Measurements from ENCODE around the gene CYP1B1.
"Not testable (repeated sequence)": the region's sequence is repeated elsewhere in the genome, so short reads cannot be mapped to it uniquely, and the experiment has no call there.

The CYP1B1 gene

GRCh38 chr2:38098421-38099098 is 22.6 kb upstream of the CYP1B1 start:
- DNase-seq: no peak

GRCh38 chr2:38097988-38098385 is 22.0 kb upstream of the CYP1B1 start:
- no peak for DNase-seq

DNA sequence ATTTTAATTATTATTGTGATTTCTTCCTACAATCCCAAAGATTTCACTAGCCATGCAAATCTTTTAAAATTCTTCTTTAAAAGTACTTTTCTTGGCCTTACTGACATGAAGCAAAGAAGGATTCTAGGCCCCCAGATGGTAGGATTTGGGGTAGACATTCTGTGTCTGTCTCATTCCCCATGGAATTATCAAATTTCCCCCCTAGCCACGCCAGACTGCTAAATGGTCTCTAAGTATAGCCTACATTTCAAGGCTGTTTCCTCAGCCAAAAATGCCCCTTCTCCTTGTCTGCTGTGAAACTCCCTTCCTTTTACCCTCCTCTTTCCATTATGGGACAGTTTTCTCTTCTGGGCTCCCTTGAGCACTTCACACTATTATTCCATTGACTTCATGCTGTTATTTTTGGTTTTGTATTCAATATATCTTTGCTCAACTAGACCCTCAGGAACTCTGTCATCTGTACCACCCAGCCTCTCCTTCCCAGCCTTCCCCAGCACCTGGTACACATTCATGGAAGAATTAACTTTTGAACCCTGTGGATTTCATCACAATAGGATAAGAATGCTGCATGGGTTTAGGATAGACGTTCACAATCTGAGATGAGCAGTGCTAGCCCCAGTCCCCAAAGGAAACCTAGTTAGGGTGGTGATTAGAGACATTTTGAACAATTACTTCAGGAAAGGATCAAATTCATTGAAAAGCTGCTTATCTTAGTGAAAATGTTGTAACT is 21.5 kb upstream of the CYP1B1 start:
- no peak for DNase-seq

DNA sequence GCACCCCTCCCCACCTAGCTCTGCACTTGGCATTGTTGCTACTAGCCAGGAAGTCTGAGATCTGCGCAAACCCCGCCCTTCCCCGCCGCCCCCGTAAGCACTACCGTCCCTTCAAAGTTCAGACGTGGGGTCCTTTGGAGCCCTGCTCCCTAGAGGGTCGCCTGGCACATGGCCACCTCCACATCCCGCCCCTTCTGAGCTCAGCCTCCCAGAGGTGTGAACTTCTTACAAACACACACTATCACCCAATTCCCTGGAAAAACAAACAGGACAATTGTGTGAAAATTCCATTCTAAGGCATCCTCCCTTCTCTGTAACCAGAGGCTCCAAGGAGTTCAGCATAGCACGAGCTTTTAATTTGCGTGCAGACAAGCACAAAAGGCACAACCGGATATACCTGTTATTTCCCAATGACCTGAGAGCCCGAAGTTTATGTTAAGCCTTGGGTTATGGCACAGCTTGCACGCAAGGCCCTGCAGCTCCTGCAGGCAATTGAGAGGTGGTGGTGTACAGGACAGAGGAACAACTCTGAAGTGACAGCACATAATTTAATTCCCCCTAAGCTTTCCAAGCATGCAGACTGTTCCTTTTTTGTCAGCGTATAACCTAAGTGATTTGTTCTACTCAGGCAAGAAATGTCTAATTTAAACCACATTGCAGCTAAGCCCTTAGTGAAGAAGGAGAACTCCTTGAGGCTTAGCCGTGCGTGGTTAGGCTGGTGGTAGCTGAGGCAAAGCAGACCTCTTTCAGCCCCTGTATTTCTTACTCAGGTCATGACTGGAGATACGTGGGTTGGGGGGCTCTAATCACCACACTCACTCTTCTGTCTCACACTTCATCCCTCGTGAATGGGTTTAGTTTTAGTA is 20.3 kb upstream of the CYP1B1 start:
- DNase-seq: no peak

- DNase-seq: no peak
These were observed 19.4 kb upstream of the CYP1B1 start for GRCh38 chr2:38095079-38095995.

- DNase-seq: no peak
These were observed 17.7 kb upstream of the CYP1B1 start for GRCh38 chr2:38093527-38094165.

DNA sequence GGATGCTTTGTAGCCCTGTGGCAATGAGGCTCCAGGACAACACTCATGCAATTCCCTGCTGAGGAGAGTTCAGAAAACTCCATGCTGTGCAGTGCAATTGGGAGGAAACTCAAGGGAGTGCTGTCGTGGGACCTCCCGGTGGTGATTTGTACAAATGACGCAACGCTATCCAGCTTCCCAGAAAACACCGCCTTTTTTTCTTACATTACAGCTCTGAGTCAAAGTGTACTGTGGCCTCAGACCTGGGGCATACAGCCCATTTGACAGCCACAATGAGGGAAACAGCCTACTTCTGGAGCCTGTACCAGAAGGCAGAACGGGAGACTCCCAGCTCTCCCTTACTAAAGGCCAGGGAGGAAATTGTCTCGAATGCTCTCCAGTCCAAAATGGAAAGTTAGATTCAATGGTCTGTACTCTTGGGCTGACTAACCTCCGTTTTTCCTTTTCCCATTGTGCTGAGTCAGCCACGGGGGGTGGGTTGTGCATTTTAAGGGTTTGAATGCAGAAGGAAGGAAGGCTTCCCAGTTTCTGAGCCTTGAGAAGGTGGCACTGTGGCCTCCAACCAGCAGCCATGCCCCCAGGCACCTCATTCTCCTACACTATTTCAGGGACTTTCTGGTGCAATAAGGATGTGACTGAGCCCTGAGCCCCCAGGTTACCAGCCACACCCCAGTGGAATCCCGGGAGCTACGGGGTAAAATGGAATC is 16.4 kb upstream of the CYP1B1 start:
- DNase-seq: no peak

GRCh38 chr2:38091760-38092159 is 15.8 kb upstream of the CYP1B1 start:
- no peak for DNase-seq

DNA sequence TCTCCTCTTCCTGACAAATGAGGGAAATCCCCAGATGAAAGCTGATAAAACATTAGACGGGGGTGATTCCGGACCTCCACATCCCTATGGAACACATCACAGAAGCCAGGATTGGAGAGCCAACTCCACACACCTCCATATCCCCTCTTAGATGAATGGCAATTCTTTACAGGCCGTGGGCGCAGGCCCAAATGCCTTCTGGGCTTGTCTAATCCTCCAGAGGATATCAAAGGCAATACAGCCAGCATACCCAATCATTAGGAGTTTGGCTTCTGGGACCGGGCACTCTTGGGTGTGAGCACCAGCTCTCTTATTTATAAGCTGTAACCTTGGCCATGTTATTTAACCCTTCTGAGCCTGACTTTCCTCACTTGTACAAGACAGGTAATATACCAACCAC is 15.0 kb upstream of the CYP1B1 start:
- DNase-seq: no peak

GRCh38 chr2:38090212-38090611 is 14.3 kb upstream of the CYP1B1 start:
- not testable (repeated sequence) for DNase-seq

DNA sequence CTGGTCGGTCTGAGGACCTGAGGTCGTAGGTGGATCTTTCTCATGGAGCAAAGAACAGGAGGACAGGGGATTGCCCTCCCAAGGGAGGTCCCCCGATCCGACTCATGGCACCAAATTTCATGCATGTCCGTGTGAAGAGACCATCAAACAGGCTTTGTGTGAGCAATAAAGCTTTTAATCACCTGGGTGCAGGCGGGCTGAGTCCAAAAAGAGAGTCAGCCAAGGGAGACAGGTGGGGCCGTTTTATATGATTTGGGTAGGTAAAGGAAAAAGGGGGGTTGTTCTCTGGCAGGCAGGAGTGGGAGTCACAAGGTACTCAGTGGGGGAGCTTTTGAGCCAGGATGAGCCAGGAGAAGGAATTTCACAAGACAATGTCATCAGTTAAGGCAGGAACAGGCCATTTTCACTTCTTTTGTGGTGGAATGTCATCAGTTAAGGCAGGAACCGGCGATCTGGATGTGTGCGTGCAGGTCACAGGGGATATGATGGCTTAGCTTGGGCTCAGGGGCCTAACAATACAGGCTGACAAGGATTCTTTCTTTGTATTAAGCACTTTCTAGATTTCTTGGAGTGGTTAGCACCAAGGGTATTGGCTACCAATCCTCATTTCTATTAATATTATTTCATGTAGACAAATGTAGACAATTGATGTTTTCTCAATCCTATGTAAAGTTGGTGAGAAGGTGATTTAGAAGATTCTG is 10.2 kb upstream of the CYP1B1 start:
- not testable (repeated sequence) for DNase-seq

GRCh38 chr2:38084556-38084955 is 8.6 kb upstream of the CYP1B1 start:
- DNase-seq: not testable (repeated sequence)

DNA sequence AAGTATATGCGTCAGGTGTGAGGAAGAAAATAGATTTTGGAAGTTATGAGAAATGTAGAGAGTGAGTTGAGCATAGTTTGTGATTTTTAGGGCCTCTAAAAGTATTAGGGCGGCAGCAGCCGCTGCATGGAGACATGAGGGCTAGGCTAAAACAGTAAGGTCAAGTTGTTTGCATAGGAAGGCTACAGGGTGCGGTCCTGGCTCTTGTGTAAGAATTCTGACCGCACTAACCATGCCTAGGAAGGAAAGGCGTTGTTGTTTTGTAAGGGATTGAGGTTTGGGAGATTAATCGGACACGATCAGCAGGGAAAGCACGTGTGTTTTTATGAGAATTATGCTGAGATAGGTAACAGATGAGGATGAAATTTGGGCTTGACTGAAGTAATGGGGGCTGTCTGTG is 6.8 kb upstream of the CYP1B1 start:
- DNase-seq: not testable (repeated sequence)

DNA sequence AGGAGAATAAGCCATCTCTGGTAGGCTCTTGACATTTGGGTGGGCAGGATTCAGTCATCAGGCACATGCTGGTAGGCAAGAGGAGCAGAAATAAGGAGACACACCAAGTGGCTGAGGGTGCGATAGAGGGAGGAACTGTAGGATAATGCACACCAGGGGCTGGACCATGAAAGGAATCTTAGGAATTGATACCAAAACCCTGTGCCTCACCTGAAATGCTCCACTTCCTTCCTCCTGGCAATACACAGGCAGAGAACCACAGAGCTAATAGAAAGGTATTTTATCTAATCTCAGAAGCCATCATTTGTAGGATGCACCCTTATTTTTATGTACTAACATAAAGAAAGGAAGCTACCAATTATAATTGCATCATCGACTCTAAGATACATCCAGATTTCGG is 4.4 kb upstream of the CYP1B1 start:
- no peak for DNase-seq

GRCh38 chr2:38079116-38080052 is 3.4 kb upstream of the CYP1B1 start:
- DNase-seq: no peak

DNA sequence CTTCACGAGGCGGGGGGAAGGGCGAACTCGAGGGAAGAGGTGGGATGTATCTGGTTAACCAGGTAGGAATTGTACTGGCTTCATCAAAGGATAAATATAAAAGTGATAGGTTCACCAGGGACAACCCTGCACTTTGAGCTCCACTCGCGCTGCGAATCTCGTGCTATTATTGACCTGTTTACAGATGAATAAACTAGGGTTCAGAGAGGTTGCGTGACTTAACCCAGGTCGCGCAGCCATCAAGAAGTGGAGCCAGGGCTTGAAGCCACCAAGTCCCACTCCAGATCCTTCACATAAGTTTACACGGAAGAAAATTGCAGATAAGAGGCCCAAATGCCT is 1.4 kb upstream of the CYP1B1 start:
- DNase-seq: no peak

GRCh38 chr2:38076710-38077430 is 919 bp upstream of the CYP1B1 start:
- DNase-seq: no peak

GRCh38 chr2:38076152-38076709 is 280 bp upstream of the CYP1B1 start:
- no peak for DNase-seq

Measured in NK-92 treated with Interleukin-12 subunit alpha and Interleukin-12 subunit beta, amount 100 ng/mL, for 24 hours (cell line).